Tibial nerve (tissue), 3 donors: ENCODE data around the gene SH3TC2.

Source experiments
- POLR2A ChIP-seq, 2 donors: fragments of 450-650 bp; IDR thresholded peaks; one replicate each; pipeline ENCODE4 v1.6.1; 2017; ENCODE audit warnings: antibody characterized with exemption in 2 of 2, mild to moderate bottlenecking in 2 of 2, moderate library complexity in 2 of 2
- TF ChIP-seq, protein P1 (sequence below), 5 experiments: fragments of 200-600 bp in 3 of 5; fragments of 450-650 bp in 2 of 5; sonication (generic) in 3 of 5; IDR thresholded peaks; one replicate each; pipeline ENCODE4 v1.5.1; 2016 to 2019; ENCODE audit warnings: antibody characterized with exemption in 5 of 5, mild to moderate bottlenecking in 3 of 5, moderate library complexity in 2 of 5

DNA sequence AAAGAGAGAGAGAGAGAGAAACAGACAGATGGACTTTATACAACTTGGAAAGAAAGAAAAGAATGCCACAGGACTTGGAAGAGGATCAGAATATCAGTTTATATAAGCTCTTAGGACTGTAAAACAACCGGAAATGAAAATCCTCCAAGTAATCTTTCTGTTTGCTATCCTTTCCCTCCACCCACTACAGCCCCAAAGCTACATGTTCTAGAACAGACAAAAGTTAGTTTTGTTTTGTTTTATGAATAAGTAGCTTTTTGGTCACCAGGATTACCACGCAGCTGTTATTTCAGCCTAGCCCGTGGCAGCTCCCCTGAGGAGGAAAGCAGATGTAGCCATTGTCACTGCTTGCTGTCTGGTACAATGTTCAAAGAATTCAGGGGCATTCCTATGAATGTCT, 66.6 kb downstream of the SH3TC2 start:
- TF ChIP-seq, protein P1, sequence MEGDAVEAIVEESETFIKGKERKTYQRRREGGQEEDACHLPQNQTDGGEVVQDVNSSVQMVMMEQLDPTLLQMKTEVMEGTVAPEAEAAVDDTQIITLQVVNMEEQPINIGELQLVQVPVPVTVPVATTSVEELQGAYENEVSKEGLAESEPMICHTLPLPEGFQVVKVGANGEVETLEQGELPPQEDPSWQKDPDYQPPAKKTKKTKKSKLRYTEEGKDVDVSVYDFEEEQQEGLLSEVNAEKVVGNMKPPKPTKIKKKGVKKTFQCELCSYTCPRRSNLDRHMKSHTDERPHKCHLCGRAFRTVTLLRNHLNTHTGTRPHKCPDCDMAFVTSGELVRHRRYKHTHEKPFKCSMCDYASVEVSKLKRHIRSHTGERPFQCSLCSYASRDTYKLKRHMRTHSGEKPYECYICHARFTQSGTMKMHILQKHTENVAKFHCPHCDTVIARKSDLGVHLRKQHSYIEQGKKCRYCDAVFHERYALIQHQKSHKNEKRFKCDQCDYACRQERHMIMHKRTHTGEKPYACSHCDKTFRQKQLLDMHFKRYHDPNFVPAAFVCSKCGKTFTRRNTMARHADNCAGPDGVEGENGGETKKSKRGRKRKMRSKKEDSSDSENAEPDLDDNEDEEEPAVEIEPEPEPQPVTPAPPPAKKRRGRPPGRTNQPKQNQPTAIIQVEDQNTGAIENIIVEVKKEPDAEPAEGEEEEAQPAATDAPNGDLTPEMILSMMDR (IDR thresholded peaks at IDR 0.05) = no peak
- TF ChIP-seq POLR2A (IDR thresholded peaks at IDR 0.05) = no peak
